Cerebellar nuclear complex (tissue), 1 donor: ENCODE measurements around the gene PRDM15.

ENCODE experiments used
- DNase-seq, 2 experiments: peaks; one replicate each; lab custom pipeline; 2025; lab: John Stamatoyannopoulos, UW

PRDM15 gene

GRCh38 chr21:41823906-41824305, 55.2 kb downstream of the PRDM15 start:
- DNase-seq: no peak

GRCh38 chr21:41823166-41823565, 56.0 kb downstream of the PRDM15 start:
- DNase-seq: no peak

GRCh38 chr21:41821756-41822431, 57.2 kb downstream of the PRDM15 start:
- no peak for DNase-seq

GRCh38 chr21:41821081-41821755, 57.9 kb downstream of the PRDM15 start:
- no peak for DNase-seq

GRCh38 chr21:41820384-41821080, 58.6 kb downstream of the PRDM15 start:
- no peak for DNase-seq

- no peak for DNase-seq
Measured at GRCh38 chr21:41819856-41820281, 59.3 kb downstream of the PRDM15 start.

- no peak for DNase-seq
Measured at GRCh38 chr21:41819236-41819855, 59.8 kb downstream of the PRDM15 start.

GRCh38 chr21:41817877-41818855, 61.0 kb downstream of the PRDM15 start:
- DNase-seq: no peak

GRCh38 chr21:41817228-41817627, 61.9 kb downstream of the PRDM15 start:
- no peak for DNase-seq

- DNase-seq: no peak
Measured at GRCh38 chr21:41816583-41817165, 62.5 kb downstream of the PRDM15 start.

GRCh38 chr21:41815652-41816582, 63.2 kb downstream of the PRDM15 start:
- DNase-seq: no peak

- no peak for DNase-seq
Measured at GRCh38 chr21:41813226-41813625, 65.9 kb downstream of the PRDM15 start.

GRCh38 chr21:41812679-41813078, 66.5 kb downstream of the PRDM15 start:
- no peak for DNase-seq

GRCh38 chr21:41810597-41810932, 68.6 kb downstream of the PRDM15 start:
- no peak for DNase-seq

- no peak for DNase-seq
Measured at GRCh38 chr21:41809891-41810596, 69.1 kb downstream of the PRDM15 start.

- DNase-seq: no peak
Measured at GRCh38 chr21:41808846-41809245, 70.3 kb downstream of the PRDM15 start.

- DNase-seq: no peak
Measured at GRCh38 chr21:41808094-41808493, 71.0 kb downstream of the PRDM15 start.

GRCh38 chr21:41806773-41807172, 72.4 kb downstream of the PRDM15 start:
- no peak for DNase-seq

GRCh38 chr21:41805643-41806042, 73.5 kb downstream of the PRDM15 start:
- no peak for DNase-seq
